Stomach (tissue), 4 donors: ENCODE measurements around the gene NUBP1.

Source experiments
- EP300 ChIP-seq: sonication (generic); formaldehyde crosslinking; IDR thresholded peaks from one replicate; pipeline ENCODE4 v1.6.1; 2017; ENCODE audit warnings: antibody characterized with exemption
- POLR2A ChIP-seq, 4 donors: fragments of 450-650 bp; IDR thresholded peaks; one replicate each; pipeline ENCODE4 v1.6.1; 2016; ENCODE audit warnings: antibody characterized with exemption in 4 of 4, control low read depth in 2 of 4, mild to moderate bottlenecking in 1 of 4, moderate library complexity in 1 of 4
- POLR2AphosphoS5 ChIP-seq, 3 donors: sonication (generic); formaldehyde crosslinking; IDR thresholded peaks; one replicate each; pipeline ENCODE4 v1.6.1; 2016; ENCODE audit warnings: antibody characterized with exemption in 3 of 3
- TF ChIP-seq, protein P1 (sequence below), 7 experiments: fragments of 450-650 bp in 4 of 7; fragments of 200-600 bp in 3 of 7; sonication (generic) in 3 of 7; IDR thresholded peaks; one replicate each; pipeline ENCODE4 v1.5.1; 2016 to 2019; ENCODE audit warnings: antibody characterized with exemption in 7 of 7, control low read depth in 2 of 7, mild to moderate bottlenecking in 1 of 7

DNA sequence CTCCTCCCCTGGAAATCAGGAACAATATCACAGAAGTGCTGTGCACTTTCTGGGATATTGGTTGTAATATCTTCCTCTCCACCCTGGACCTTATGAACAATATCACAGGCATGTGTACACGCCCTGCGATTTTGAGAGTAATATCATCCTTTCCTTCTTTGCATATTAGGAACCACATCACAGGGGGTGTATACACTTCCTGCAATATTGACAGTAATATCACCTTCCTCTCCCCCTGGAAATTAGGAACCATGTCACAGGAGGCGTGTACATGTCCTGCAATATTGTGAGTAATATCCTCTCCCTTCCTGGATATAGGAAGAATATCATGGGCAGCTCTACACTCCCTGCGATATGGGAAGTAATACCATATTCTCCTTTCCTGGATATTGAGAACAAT, 34.7 kb upstream of the NUBP1 start:
- TF ChIP-seq POLR2A (IDR thresholded peaks at IDR 0.05) (no peak), POLR2AphosphoS5 (IDR thresholded peaks at IDR 0.05) (no peak), EP300 (no peak)
- TF ChIP-seq, protein P1, sequence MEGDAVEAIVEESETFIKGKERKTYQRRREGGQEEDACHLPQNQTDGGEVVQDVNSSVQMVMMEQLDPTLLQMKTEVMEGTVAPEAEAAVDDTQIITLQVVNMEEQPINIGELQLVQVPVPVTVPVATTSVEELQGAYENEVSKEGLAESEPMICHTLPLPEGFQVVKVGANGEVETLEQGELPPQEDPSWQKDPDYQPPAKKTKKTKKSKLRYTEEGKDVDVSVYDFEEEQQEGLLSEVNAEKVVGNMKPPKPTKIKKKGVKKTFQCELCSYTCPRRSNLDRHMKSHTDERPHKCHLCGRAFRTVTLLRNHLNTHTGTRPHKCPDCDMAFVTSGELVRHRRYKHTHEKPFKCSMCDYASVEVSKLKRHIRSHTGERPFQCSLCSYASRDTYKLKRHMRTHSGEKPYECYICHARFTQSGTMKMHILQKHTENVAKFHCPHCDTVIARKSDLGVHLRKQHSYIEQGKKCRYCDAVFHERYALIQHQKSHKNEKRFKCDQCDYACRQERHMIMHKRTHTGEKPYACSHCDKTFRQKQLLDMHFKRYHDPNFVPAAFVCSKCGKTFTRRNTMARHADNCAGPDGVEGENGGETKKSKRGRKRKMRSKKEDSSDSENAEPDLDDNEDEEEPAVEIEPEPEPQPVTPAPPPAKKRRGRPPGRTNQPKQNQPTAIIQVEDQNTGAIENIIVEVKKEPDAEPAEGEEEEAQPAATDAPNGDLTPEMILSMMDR (IDR thresholded peaks at IDR 0.05): no peak
